Adipose tissue (tissue), 3 donors: ENCODE measurements around the gene MGAT4C. TPM values are rescaled to one million over a fixed set of nuclear protein-coding genes. Genes with fewer than 3 reads are reported as not detected.

Experiments used
- H3K27ac ChIP-seq: one replicate; pipeline ENCODE4 v1.5.1; 2013; ENCODE audit warnings: low read depth, low read length
- WGBS, 3 donors: extraction: QIAGEN DNeasy Blood & Tissue Kit; methylation state at CpG; one replicate each; pipeline ENCODE4 v1.1.7; 2013; 5-methylcytosine and 5-hydroxymethylcytosine counted together
- polyA plus RNA-seq, 3 donors: library from polyadenylated mRNA; stranded (reverse); fragments of 200-250 nt; gene quantifications; one replicate each; pipeline ENCODE4 v1.2.3, GENCODE V29; 2013
- donor health status: healthy with polysubstance abuse.
- donor health status: Bipolar disorder and iron deficiency.
- donor health status: healthy.

Gene MGAT4C
- polyA plus RNA-seq, 3 donors: 0.03 to 0.22 (median 0.07) TPM

- no peak overlapping the region for H3K27ac ChIP-seq
These were observed 329.0 kb downstream of the MGAT4C start for GRCh38 chr12:85927166-85927565.

GRCh38 chr12:85923767-85924331, 332.3 kb downstream of the MGAT4C start:
- no peak overlapping the region for H3K27ac ChIP-seq
- WGBS, 3 donors: 85 to 87% (median 86%) methylated on average over 1 of the region's 1 CpG

GRCh38 chr12:85920324-85920947, 335.8 kb downstream of the MGAT4C start:
- WGBS, 3 donors: 1 to 3% (median 1%) methylated on average over 3 of the region's 3 CpGs
- H3K27ac ChIP-seq: no peak overlapping the region
